CD4-positive, alpha-beta T cell treated with Interleukin-4 for 1 hour (primary cell): ENCODE data around the gene MICAL2.

Source experiments
- DNase-seq, 2 donors: peaks; one replicate each; pipeline ENCODE4 v3.0.0-alpha.2; 2020 to 2022

Gene MICAL2

GRCh38 chr11:12076840-12077534, 33.4 kb upstream of the MICAL2 start:
- DNase-seq: no peak

GRCh38 chr11:12077535-12078280, 32.7 kb upstream of the MICAL2 start:
- no peak for DNase-seq

- DNase-seq: no peak
These were observed 30.4 kb upstream of the MICAL2 start for GRCh38 chr11:12079726-12080556.

GRCh38 chr11:12083380-12083779, 27.0 kb upstream of the MICAL2 start:
- no peak for DNase-seq

GRCh38 chr11:12084256-12084655, 26.1 kb upstream of the MICAL2 start:
- no peak for DNase-seq

- no peak for DNase-seq
These were observed 24.8 kb upstream of the MICAL2 start for GRCh38 chr11:12085371-12086251.

GRCh38 chr11:12086271-12087074, 23.9 kb upstream of the MICAL2 start:
- DNase-seq: no peak

- peak; percentile 44 to 60 for DNase-seq
These were observed 23.1 kb upstream of the MICAL2 start for GRCh38 chr11:12087075-12088004.

- DNase-seq: peak in 1 of 2 donors; percentile 17
These were observed 22.3 kb upstream of the MICAL2 start for GRCh38 chr11:12088047-12088481.

- no peak for DNase-seq
These were observed 21.9 kb upstream of the MICAL2 start for GRCh38 chr11:12088531-12088930.

- DNase-seq: no peak
These were observed 21.3 kb upstream of the MICAL2 start for GRCh38 chr11:12089041-12089440.

- no peak for DNase-seq
These were observed 20.9 kb upstream of the MICAL2 start for GRCh38 chr11:12089473-12089872.

- peak in 1 of 2 donors; percentile 11 for DNase-seq
These were observed 20.3 kb upstream of the MICAL2 start for GRCh38 chr11:12090061-12090591.

GRCh38 chr11:12090761-12091258, 19.6 kb upstream of the MICAL2 start:
- no peak for DNase-seq

- no peak for DNase-seq
These were observed 18.3 kb upstream of the MICAL2 start for GRCh38 chr11:12091956-12092558.

- no peak for DNase-seq
These were observed 17.7 kb upstream of the MICAL2 start for GRCh38 chr11:12092714-12093113.

- no peak for DNase-seq
These were observed 15.3 kb upstream of the MICAL2 start for GRCh38 chr11:12094872-12095800.

- no peak for DNase-seq
These were observed 13.2 kb upstream of the MICAL2 start for GRCh38 chr11:12097219-12097618.
